ENCODE data around the gene FKBP6.
A peak's percentile ranks its signal among the peaks of the same experiment; 100 is the strongest.
"Not testable (repeated sequence)": the region's sequence is repeated elsewhere in the genome, so short reads cannot be mapped to it uniquely, and the experiment has no call there.

The FKBP6 gene

DNA sequence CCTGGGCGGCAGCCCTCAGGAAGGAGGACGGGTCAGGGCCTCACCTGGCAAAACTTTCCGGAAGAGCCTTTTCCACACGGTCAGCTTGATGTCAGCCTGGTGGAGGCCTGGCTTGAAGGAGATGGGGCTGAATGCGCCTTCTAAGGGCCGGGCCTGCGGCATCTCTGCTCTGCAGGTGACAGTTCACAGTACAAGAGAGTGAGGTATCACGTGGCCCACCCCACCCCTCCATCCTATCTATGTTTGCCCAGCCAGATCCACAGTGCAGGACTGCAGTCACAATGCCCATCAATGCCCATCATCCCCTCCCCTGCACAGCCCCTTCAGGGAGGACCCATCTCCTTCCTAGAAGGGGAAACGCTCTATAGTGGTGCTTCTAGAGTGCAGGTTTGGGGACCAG, 11.4 kb upstream of the FKBP6 start:
- H3K4me3 ChIP-seq (ENCODE audit: low read depth, low read length), result no peak overlapping the region
- in situ Hi-C loops (cut with HindIII; ENCODE audit: low sequenced_read_pairs), result no loop called here
- no peak for DNase-seq (ENCODE audit: low read depth)
- TF ChIP-seq, protein P1, sequence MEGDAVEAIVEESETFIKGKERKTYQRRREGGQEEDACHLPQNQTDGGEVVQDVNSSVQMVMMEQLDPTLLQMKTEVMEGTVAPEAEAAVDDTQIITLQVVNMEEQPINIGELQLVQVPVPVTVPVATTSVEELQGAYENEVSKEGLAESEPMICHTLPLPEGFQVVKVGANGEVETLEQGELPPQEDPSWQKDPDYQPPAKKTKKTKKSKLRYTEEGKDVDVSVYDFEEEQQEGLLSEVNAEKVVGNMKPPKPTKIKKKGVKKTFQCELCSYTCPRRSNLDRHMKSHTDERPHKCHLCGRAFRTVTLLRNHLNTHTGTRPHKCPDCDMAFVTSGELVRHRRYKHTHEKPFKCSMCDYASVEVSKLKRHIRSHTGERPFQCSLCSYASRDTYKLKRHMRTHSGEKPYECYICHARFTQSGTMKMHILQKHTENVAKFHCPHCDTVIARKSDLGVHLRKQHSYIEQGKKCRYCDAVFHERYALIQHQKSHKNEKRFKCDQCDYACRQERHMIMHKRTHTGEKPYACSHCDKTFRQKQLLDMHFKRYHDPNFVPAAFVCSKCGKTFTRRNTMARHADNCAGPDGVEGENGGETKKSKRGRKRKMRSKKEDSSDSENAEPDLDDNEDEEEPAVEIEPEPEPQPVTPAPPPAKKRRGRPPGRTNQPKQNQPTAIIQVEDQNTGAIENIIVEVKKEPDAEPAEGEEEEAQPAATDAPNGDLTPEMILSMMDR (IDR thresholded peaks at IDR 0.05; ENCODE audit: low read depth, low read length, missing control alignments), result no peak

DNA sequence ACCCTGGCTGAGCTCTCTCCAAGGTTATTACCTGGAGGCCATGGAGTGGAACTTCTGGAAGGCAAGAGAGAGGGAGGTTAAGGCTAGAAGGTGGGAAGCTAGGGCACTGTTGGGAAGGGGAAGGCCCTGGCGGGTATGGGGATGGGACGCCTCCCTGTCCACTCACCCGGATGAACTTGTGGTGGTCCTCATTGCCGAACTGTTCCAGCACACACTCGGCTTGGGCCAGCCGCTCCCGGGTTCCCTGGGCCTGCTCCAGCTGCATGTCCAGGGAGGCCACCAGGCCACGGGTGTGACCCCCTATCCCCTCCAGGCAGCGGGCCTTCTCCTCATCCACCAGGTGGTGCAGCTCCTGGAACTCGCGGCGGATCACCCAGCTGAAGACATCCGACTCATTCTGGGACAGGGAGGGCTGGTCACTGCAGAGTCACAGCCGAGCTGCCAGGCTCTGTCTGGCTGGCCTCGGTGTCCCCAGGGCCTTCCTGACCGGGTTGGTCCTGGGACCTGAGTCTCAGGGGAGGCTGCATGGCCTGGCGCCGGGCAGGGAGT, 9.2 kb upstream of the FKBP6 start:
- in situ Hi-C loops (cut with HindIII; ENCODE audit: low sequenced_read_pairs); DNase-seq (ENCODE audit: low read depth); H3K4me3 ChIP-seq (ENCODE audit: low read depth, low read length): not testable (repeated sequence)

DNA sequence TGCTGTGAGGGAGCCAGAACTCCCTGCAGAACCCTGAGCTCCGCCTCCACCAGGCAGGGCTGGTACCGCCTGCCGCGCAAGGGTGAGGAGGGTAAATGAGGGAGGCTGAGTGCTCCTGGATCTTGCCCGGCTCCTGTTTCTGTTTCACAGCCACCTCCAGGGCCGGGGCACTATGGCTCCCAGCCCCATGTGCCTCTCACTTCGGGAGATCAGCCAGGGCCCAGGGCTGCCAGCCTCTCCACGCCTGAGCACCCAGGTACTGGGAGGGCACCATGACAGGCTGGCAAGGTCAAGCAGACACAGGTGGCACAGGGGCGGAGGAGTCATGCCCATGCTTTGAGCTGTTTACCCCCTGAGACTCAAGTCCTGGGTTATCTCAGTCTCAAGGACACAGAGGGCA, 8.4 kb upstream of the FKBP6 start:
- H3K4me3 ChIP-seq (ENCODE audit: low read depth, low read length); in situ Hi-C loops (cut with HindIII; ENCODE audit: low sequenced_read_pairs); DNase-seq (ENCODE audit: low read depth): not testable (repeated sequence)

DNA sequence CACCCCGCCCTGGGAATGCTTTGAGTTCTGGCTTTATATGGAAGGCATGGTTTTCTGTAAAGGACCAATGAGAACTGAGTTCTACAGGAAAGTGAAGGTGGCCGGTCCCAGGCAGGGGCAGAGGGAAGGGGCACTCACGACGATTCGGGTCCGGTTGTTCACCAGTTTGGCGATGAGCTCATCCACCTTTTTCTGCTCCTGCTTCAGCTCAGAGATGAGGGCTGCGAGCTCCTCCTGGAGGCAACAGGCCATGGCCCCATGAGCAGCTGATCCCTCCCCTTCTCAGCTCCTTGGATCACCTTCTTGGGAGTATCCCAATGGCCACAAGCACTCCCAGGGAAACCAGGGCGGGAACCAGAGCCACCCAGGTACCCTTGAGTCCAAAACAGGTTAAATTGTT, 8.0 kb upstream of the FKBP6 start:
- in situ Hi-C loops (cut with HindIII; ENCODE audit: low sequenced_read_pairs); H3K4me3 ChIP-seq (ENCODE audit: low read depth, low read length); DNase-seq (ENCODE audit: low read depth): not testable (repeated sequence)

DNA sequence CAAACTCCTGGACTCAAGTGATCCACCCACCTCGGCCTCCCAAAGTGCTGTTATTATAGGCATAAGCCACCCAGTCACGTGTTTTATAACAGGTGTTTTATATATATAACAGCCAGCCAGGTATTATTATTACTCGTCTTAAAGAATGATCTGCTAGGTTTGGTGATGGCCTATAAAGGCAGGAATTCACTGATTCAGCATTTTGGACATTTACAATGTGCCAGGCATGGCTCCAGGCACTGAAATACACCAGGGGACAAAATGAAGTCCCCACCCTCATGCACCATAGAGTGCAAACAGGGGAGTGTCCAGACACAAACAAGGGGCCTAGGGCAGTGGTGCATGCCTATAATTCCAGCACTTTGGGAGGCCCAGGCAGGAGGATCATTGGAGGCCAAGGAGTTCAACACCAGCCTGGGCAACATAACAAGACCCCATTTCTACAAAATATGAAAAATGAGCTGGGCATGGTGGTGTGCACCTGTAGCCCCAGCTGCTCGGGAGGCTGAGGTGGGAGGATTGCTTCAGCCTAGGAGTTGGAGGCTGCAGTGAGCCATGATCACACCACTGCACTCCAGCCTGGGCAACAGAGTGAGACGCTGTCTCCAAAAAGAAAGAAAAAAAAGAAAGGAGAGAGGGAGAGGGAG, 4.4 kb upstream of the FKBP6 start:
- H3K4me3 ChIP-seq (ENCODE audit: low read depth, low read length); in situ Hi-C loops (cut with HindIII; ENCODE audit: low sequenced_read_pairs); DNase-seq (ENCODE audit: low read depth): not testable (repeated sequence)

DNA sequence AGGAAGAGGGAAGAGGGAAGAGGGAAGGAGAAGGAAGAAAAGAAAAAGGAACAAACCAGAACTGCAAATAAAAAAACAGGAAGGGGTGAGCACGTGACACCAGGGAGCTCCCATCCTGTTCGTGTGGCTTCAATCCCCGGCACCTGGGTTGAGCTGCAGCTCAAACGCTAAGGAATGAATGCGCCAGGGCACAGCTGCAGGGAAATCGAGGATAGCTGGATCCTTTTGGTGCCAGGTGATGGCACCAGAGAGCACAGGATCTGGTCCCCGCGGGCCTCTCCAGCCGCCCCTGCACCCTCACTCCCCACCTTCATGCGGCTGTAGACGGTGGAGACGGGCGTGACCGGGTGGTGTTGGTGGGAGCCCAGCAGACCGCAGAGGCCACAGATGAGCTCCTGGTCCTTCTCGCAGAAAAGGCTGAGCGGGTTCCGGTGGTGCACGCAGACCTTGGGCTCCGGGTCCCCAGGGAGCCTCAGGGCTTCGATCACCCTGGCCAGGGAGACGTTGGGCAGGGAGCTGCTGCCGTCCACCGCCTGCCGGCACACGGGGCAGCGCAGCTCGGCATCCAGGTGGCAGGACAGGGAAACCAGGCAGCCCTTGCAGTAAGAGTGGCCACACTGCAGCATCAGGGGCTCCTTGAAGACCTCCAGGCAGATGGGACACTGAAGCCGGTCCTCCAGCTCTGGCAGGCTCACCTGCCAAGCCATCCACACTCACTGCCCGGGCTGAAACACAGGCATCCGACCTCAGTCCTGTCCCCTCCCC, 3.7 kb upstream of the FKBP6 start:
- TF ChIP-seq, protein P1 (IDR thresholded peaks at IDR 0.05; ENCODE audit: low read depth, low read length, missing control alignments), result peak; percentile 62
- in situ Hi-C loops (cut with HindIII; ENCODE audit: low sequenced_read_pairs); DNase-seq (ENCODE audit: low read depth); H3K4me3 ChIP-seq (ENCODE audit: low read depth, low read length): not testable (repeated sequence)

DNA sequence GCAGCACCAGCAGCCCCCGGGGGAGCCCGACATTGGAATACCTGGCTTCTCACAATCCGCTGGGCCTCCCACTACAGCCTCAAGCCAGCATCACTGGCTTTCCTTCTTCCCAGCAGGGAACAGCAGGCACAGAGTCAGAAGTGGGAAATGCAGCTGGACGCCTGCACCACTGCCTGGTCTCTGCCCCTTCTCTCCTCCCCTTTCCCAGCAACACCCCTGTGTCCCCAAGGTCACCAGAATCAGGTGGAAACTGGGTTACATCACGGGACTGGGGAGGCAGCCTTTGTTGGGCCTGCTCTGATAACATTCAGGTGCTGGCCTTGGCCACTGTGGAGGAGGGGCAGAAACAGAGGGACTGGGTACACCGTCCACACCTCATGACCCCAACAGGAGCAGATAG, 2.5 kb upstream of the FKBP6 start:
- H3K4me3 ChIP-seq (ENCODE audit: low read depth, low read length); DNase-seq (ENCODE audit: low read depth); in situ Hi-C loops (cut with HindIII; ENCODE audit: low sequenced_read_pairs): not testable (repeated sequence)

DNA sequence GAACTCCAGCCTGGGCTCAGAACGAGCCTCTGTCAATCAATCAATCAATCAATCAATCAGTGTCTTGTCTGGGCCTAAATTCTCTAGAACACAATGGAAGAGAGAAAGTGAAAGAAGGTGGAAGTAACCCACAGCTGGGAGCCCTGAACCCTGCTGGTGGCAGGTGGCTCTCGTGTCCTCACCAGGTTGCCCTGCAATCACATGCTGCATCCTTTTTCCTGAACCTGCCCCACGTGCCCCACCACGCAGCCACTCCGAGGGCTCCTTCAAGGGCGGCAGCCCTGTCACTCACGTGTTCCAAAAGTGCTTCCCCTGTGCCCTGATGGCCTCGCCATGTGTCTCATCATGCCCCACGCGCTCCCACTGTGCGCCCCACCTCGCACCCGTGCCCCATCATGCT, 512 bp upstream of the FKBP6 start:
- H3K4me3 ChIP-seq (ENCODE audit: low read depth, low read length); in situ Hi-C loops (cut with HindIII; ENCODE audit: low sequenced_read_pairs); DNase-seq (ENCODE audit: low read depth): not testable (repeated sequence)

DNA sequence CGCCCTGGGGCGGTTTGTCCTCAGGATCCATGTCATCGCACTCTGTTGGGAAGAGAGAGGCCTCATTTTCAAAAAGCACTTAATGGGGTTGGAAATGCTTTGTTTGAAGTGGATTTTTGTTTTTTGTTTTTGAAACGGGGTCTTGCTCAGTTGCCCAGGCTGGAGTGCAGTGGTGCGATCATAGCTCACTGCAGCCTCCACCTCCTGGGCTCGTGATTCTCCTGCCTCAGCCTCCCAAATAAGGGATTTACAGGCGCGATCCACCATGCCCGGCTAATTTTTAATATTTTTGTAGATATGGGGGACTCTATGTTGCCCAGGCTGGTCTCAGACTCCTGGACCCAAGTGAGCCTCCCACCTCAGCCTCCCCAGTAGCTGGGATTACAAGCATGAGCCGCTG, 735 bp downstream of the FKBP6 start:
- H3K4me3 ChIP-seq (ENCODE audit: low read depth, low read length), result no peak overlapping the region
- DNase-seq (ENCODE audit: low read depth), result no peak
- TF ChIP-seq, protein P1 (IDR thresholded peaks at IDR 0.05; ENCODE audit: low read depth, low read length, missing control alignments), result no peak
- in situ Hi-C loops (cut with HindIII; ENCODE audit: low sequenced_read_pairs), result no loop called here
